Vagina (tissue), 2 donors: ENCODE measurements around the gene MATCAP1. TPM values are rescaled to one million over a fixed set of nuclear protein-coding genes. Genes with fewer than 3 reads are reported as not detected.

ENCODE experiments used
- DNase-seq, 2 donors: peaks; one replicate each; pipeline ENCODE4 v3.0.0-alpha.2; 2017; ENCODE audit errors: extremely low spot score in 2 of 2
- H3K27ac ChIP-seq: fragments of 200-600 bp; sonication (generic); one replicate; pipeline ENCODE4 v1.5.1; 2019
- H3K27me3 ChIP-seq: fragments of 200-600 bp; sonication (generic); one replicate; pipeline ENCODE4 v1.5.1; 2019
- H3K36me3 ChIP-seq, 2 donors: fragments of 200-600 bp; sonication (generic); one replicate each; pipeline ENCODE4 v1.5.1; 2017 to 2019
- H3K4me1 ChIP-seq: fragments of 200-600 bp; sonication (generic); one replicate; pipeline ENCODE4 v1.5.1; 2019
- H3K4me3 ChIP-seq, 2 donors: fragments of 200-600 bp; sonication (generic); 1 replicate in 1 of 2; 2 replicates in 1 of 2; pipeline ENCODE4 v1.5.1; 2016 to 2019
- H3K9me3 ChIP-seq: fragments of 200-600 bp; sonication (generic); one replicate; pipeline ENCODE4 v1.5.1; 2019
- POLR2A ChIP-seq, 2 donors: fragments of 450-650 bp; IDR thresholded peaks; one replicate each; pipeline ENCODE4 v1.6.1; 2017; ENCODE audit warnings: antibody characterized with exemption in 2 of 2, mild to moderate bottlenecking in 2 of 2, moderate library complexity in 2 of 2
- POLR2AphosphoS5 ChIP-seq, 2 donors: sonication (generic); formaldehyde crosslinking; IDR thresholded peaks; one replicate each; pipeline ENCODE4 v1.9.0; 2017; ENCODE audit warnings: antibody characterized with exemption in 2 of 2, mild to moderate bottlenecking in 2 of 2, low read depth in 1 of 2; ENCODE audit not compliant: insufficient read depth in 1 of 2
- intact Hi-C: fragments of 100-400 bp; cut with DNase I; formaldehyde crosslinking; loops from one replicate; pipeline ENCODE4 v1.15.1; 2023
- total RNA-seq: library from RNA; depleted of rRNA; stranded (reverse); fragments of >200 nt; gene quantifications from one replicate; pipeline ENCODE4 v1.2.3, GENCODE V29; 2016
- TF ChIP-seq, protein P1 (sequence below), 3 experiments: fragments of 450-650 bp in 2 of 3; fragments of 200-600 bp in 1 of 3; sonication (generic) in 1 of 3; IDR thresholded peaks; one replicate each; pipeline ENCODE4 v1.5.1; 2017 to 2019; ENCODE audit warnings: antibody characterized with exemption in 3 of 3, mild to moderate bottlenecking in 2 of 3, moderate library complexity in 2 of 3

The MATCAP1 gene
- total RNA-seq, 1 donor from 2014 or later, result 17.4 TPM

DNA sequence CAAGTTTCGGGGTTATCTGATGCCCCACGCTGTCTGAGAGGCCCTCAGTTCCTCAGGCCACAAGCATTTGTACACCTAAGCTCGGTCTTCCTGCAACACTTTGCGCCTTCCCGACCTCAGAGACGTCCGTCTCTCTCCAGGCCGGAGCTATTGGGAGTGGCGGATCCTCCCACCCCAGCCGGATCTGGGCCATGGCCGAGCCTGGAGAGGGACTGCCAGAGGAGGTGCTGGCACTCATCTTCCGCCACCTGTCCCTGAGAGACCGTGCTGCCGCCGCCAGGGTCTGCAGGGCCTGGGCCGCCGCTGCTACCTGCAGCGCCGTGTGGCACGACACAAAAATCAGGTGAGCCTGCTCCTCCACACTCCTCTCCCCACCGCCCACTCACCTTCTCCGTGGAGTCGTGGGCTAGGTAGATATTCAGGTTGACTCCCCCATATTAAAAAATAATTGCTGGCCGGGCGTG is 22.1 kb downstream of the MATCAP1 start:
- intact Hi-C loops, result no loop called here
- Histone ChIP-seq H3K4me3 (peak overlapping the region in 1 of 2 donors; percentile 98), H3K27ac (no peak overlapping the region), H3K27me3 (no peaks in the 10 kb centered on the region), H3K36me3 (no peaks in the 10 kb centered on the region), H3K9me3 (no peaks in the 10 kb centered on the region), H3K4me1 (peaks cover 63% of the 10 kb centered on the region)
- no peak for DNase-seq
- TF ChIP-seq, protein P1, sequence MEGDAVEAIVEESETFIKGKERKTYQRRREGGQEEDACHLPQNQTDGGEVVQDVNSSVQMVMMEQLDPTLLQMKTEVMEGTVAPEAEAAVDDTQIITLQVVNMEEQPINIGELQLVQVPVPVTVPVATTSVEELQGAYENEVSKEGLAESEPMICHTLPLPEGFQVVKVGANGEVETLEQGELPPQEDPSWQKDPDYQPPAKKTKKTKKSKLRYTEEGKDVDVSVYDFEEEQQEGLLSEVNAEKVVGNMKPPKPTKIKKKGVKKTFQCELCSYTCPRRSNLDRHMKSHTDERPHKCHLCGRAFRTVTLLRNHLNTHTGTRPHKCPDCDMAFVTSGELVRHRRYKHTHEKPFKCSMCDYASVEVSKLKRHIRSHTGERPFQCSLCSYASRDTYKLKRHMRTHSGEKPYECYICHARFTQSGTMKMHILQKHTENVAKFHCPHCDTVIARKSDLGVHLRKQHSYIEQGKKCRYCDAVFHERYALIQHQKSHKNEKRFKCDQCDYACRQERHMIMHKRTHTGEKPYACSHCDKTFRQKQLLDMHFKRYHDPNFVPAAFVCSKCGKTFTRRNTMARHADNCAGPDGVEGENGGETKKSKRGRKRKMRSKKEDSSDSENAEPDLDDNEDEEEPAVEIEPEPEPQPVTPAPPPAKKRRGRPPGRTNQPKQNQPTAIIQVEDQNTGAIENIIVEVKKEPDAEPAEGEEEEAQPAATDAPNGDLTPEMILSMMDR (IDR thresholded peaks at IDR 0.05), result no peak
- TF ChIP-seq POLR2A (IDR thresholded peaks at IDR 0.05) (no peak), POLR2AphosphoS5 (IDR thresholded peaks at IDR 0.05; ENCODE audit: insufficient read depth in 1 of 2, low read depth in 1 of 2) (no peak)

GRCh38 chr16:67158637-67159600 is 24.8 kb downstream of the MATCAP1 start:
- Histone ChIP-seq H3K4me1 (peaks cover 65% of the 10 kb centered on the region), H3K4me3 (peak overlapping the region; percentile 66 to 98), H3K9me3 (no peaks in the 10 kb centered on the region), H3K27me3 (no peaks in the 10 kb centered on the region), H3K27ac (peak overlapping the region; percentile 72), H3K36me3 (no peaks in the 10 kb centered on the region)
- intact Hi-C loops, result no loop called here
- DNase-seq, result no peak
- TF ChIP-seq, protein P1 (IDR thresholded peaks at IDR 0.05), result no peak
- TF ChIP-seq POLR2AphosphoS5 (IDR thresholded peaks at IDR 0.05; ENCODE audit: insufficient read depth in 1 of 2, low read depth in 1 of 2) (no peak), POLR2A (IDR thresholded peaks at IDR 0.05) (no peak)

GRCh38 chr16:67157892-67158635 is 25.7 kb downstream of the MATCAP1 start:
- intact Hi-C loops, result no loop called here
- H3K27me3 ChIP-seq, result no peaks in the 10 kb centered on the region
- no peaks in the 10 kb centered on the region for H3K9me3 ChIP-seq
- peaks cover 57% of the 10 kb centered on the region for H3K4me1 ChIP-seq
- no peak for DNase-seq
- TF ChIP-seq POLR2AphosphoS5 (IDR thresholded peaks at IDR 0.05; ENCODE audit: insufficient read depth in 1 of 2, low read depth in 1 of 2) (no peak), POLR2A (IDR thresholded peaks at IDR 0.05) (no peak)
- TF ChIP-seq, protein P1 (IDR thresholded peaks at IDR 0.05), result no peak
- H3K27ac ChIP-seq, result no peak overlapping the region
- no peaks in the 10 kb centered on the region for H3K36me3 ChIP-seq
- H3K4me3 ChIP-seq, result no peak overlapping the region

GRCh38 chr16:67157106-67157748 is 26.5 kb downstream of the MATCAP1 start:
- H3K27ac ChIP-seq, result no peak overlapping the region
- peaks cover 49% of the 10 kb centered on the region for H3K4me1 ChIP-seq
- no peak for DNase-seq
- no peak overlapping the region for H3K4me3 ChIP-seq
- TF ChIP-seq, protein P1 (IDR thresholded peaks at IDR 0.05), result no peak
- TF ChIP-seq POLR2AphosphoS5 (IDR thresholded peaks at IDR 0.05; ENCODE audit: insufficient read depth in 1 of 2, low read depth in 1 of 2) (no peak), POLR2A (IDR thresholded peaks at IDR 0.05) (no peak)
- no peaks in the 10 kb centered on the region for H3K36me3 ChIP-seq
- no peaks in the 10 kb centered on the region for H3K27me3 ChIP-seq
- no peaks in the 10 kb centered on the region for H3K9me3 ChIP-seq
- intact Hi-C loops, result no loop called here
